A549 (cell line): ENCODE results near the gene RIF1. TPM values are rescaled to one million over a fixed set of nuclear protein-coding genes. Genes with fewer than 3 reads are reported as not detected.

Source experiments
- ATAC-seq, 2 experiments: fragments of 200-7000 bp in 1 of 2; fragments of >200 bp in 1 of 2; cut with Nextera tagmentation in 1 of 2; cut with Tn5 transposase in 1 of 2; 3 replicates each; pipeline versions ENCODE4 v1.8.0 to v1.9.1; 2018 to 2020; ENCODE audit warnings: mild to moderate bottlenecking in 1 of 2, moderate library complexity in 1 of 2
- CTCF ChIA-PET: fragments of 300-600 bp; sonication (Branson Sonifier 250); formaldehyde crosslinking; extraction: SDS; loops from one replicate; lab custom pipeline; 2021; ENCODE audit warnings: antibody characterized with exemption, inconsistent platforms; lab: Yijun Ruan, JAX
- POLR2A ChIA-PET: fragments of 350-600 bp; formaldehyde crosslinking; extraction: SDS; loops from one replicate; lab custom pipeline; 2021; ENCODE audit warnings: antibody characterized with exemption, inconsistent platforms; lab: Yijun Ruan, JAX
- DNase-seq, 2 experiments: peaks; one replicate each; pipeline versions ENCODE4 v3.0.0 to v3.0.0-alpha.2; 2011 to 2016; ENCODE audit warnings: low read depth in 1 of 2, low spot score in 1 of 2
- FAIRE-seq: peaks from 2 replicates; lab custom pipeline; 2011; peaks lifted over from hg19 to GRCh38; lab: Jason Lieb, UNC
- H3K27ac ChIP-seq, 2 experiments: fragments of >200 bp; sonication (Bioruptor Twin); formaldehyde crosslinking; 3 replicates each; pipeline ENCODE4 v1.5.1; 2016 to 2017
- H3K4me1 ChIP-seq: fragments of >200 bp; sonication (Bioruptor Twin); formaldehyde crosslinking; 3 replicates; pipeline ENCODE4 v1.6.1; 2016
- H3K4me2 ChIP-seq: fragments of >200 bp; sonication (Bioruptor Twin); formaldehyde crosslinking; 3 replicates; pipeline ENCODE4 v1.6.1; 2016
- H3K4me3 ChIP-seq: fragments of >200 bp; sonication (Bioruptor Twin); formaldehyde crosslinking; 3 replicates; pipeline ENCODE4 v1.5.1; 2016
- H3K9me3 ChIP-seq: fragments of >200 bp; sonication (Bioruptor Twin); formaldehyde crosslinking; 3 replicates; pipeline ENCODE4 v1.6.1; 2016
- BHLHE40 ChIP-seq: IDR thresholded peaks from 2 replicates; pipeline ENCODE4 v1.6.1; 2012; ENCODE audit warnings: low read depth, low read length, inconsistent platforms
- CEBPB ChIP-seq, 2 experiments: fragments of >200 bp in 1 of 2; sonication (Bioruptor Twin) in 1 of 2; formaldehyde crosslinking in 1 of 2; IDR thresholded peaks; 2 replicates each; pipeline ENCODE4 v1.6.1; 2012 to 2016
- CHD2 ChIP-seq: fragments of 150-350 bp; IDR thresholded peaks from 2 replicates; pipeline ENCODE4 v1.6.1; 2014; ENCODE audit warnings: low read length; ENCODE audit not compliant: partially characterized antibody
- CHD4 ChIP-seq: fragments of 200-600 bp; sonication (generic); IDR thresholded peaks from 2 replicates; pipeline ENCODE4 v1.6.1; 2016; ENCODE audit warnings: antibody characterized with exemption, mild to moderate bottlenecking, borderline replicate concordance
- EP300 ChIP-seq, 2 experiments: fragments of >200 bp; sonication (Bioruptor Twin); formaldehyde crosslinking; IDR thresholded peaks; 2 replicates in 1 of 2; 3 replicates in 1 of 2; pipeline ENCODE4 v1.6.1; 2016 to 2017
- FOXS1 ChIP-seq: fragments of 250-450 bp; sonication (Bioruptor Pico); IDR thresholded peaks from 2 replicates; pipeline ENCODE4 v1.5.0; 2020; ENCODE audit warnings: mild to moderate bottlenecking, moderate library complexity
- HDAC2 ChIP-seq: fragments of 200-600 bp; sonication (generic); IDR thresholded peaks from 2 replicates; pipeline ENCODE4 v1.6.1; 2016
- JUNB ChIP-seq: fragments of >200 bp; sonication (Bioruptor Twin); formaldehyde crosslinking; IDR thresholded peaks from 2 replicates; pipeline ENCODE4 v1.6.1; 2016
- KDM1A ChIP-seq: fragments of 200-600 bp; sonication (generic); IDR thresholded peaks from 2 replicates; pipeline ENCODE4 v1.6.1; 2016; ENCODE audit warnings: low read depth, mild to moderate bottlenecking
- KDM5A ChIP-seq: fragments of 200-600 bp; sonication (generic); IDR thresholded peaks from 2 replicates; pipeline ENCODE4 v1.6.1; 2016; ENCODE audit warnings: antibody characterized with exemption, mild to moderate bottlenecking
- MAZ ChIP-seq: fragments of 150-350 bp; IDR thresholded peaks from 2 replicates; pipeline ENCODE4 v1.6.1; 2014; ENCODE audit warnings: antibody characterized with exemption, low read depth, low read length, borderline replicate concordance
- NFE2L2 ChIP-seq: fragments of 150-350 bp; conservative IDR thresholded peaks from 2 replicates; pipeline ENCODE4 v1.6.1; 2014; ENCODE audit warnings: low read length
- POLR2A ChIP-seq: IDR thresholded peaks from 2 replicates; pipeline ENCODE4 v1.6.1; 2012; ENCODE audit warnings: mild to moderate bottlenecking, low read length
- RNF2 ChIP-seq: fragments of 200-600 bp; sonication (generic); IDR thresholded peaks from 2 replicates; pipeline ENCODE4 v1.6.1; 2016; ENCODE audit warnings: low read depth, mild to moderate bottlenecking, antibody characterized with exemption, moderate library complexity, borderline replicate concordance
- SMC3 ChIP-seq: fragments of >200 bp; sonication (Bioruptor Twin); formaldehyde crosslinking; IDR thresholded peaks from 3 replicates; pipeline ENCODE4 v1.6.1; 2018; ENCODE audit warnings: inconsistent platforms
- TFCP2L1 ChIP-seq: fragments of 250-450 bp; sonication (Bioruptor Pico); IDR thresholded peaks from 2 replicates; pipeline ENCODE4 v1.5.0; 2021; ENCODE audit warnings: mild to moderate bottlenecking
- TP53 ChIP-seq: fragments of 250-450 bp; sonication (Bioruptor Pico); IDR thresholded peaks from 2 replicates; pipeline ENCODE4 v1.5.0; 2021; ENCODE audit warnings: mild to moderate bottlenecking, moderate library complexity
- ZC3H11A ChIP-seq: fragments of 450-650 bp; IDR thresholded peaks from 2 replicates; pipeline ENCODE4 v1.6.1; 2014; ENCODE audit warnings: antibody characterized with exemption, mild to moderate bottlenecking
- ZFP36 ChIP-seq: fragments of 450-650 bp; IDR thresholded peaks from 2 replicates; pipeline ENCODE4 v1.6.1; 2014; ENCODE audit warnings: borderline replicate concordance; ENCODE audit not compliant: partially characterized antibody
- ZNF302 ChIP-seq: fragments of 250-450 bp; sonication (Bioruptor Pico); IDR thresholded peaks from 2 replicates; pipeline ENCODE4 v1.9.0; 2021; ENCODE audit warnings: inconsistent platforms, mild to moderate bottlenecking, moderate library complexity
- WGBS: methylation state at CpG from one replicate; pipeline ENCODE4 v1.1.6; 2017; ENCODE audit errors: missing lambda C conversion rate; 5-methylcytosine and 5-hydroxymethylcytosine counted together
- polyA plus RNA-seq, 4 experiments: library from polyadenylated mRNA; depleted of rRNA in 3 of 4; stranded (reverse); fragments of >200 nt; fragmentation: RNase III in 1 of 4; extraction: RNeasy Plus Mini Kit Qiagen cat#74134 plus additional on column Dnase treatment in 1 of 4; gene quantifications; 2 replicates in 3 of 4; 3 replicates in 1 of 4; pipeline ENCODE4 v1.2.3, GENCODE V29; 2011 to 2017
- TF ChIP-seq, protein P1 (sequence below): fragments of >200 bp; sonication (Bioruptor Twin); formaldehyde crosslinking; IDR thresholded peaks from 2 replicates; pipeline ENCODE4 v1.6.1; 2016
- TF ChIP-seq, protein P2 (sequence below): fragments of >200 bp; sonication (Bioruptor Twin); formaldehyde crosslinking; IDR thresholded peaks from 3 replicates; pipeline ENCODE4 v1.5.1; 2016
- TF ChIP-seq, protein P3 (sequence below): fragments of >200 bp; sonication (Bioruptor Twin); formaldehyde crosslinking; IDR thresholded peaks from 3 replicates; pipeline ENCODE4 v1.6.1; 2016
- TF ChIP-seq, protein P4 (sequence below): fragments of 150-350 bp; IDR thresholded peaks from 2 replicates; pipeline ENCODE4 v1.6.1; 2014; ENCODE audit warnings: low read depth, mild to moderate bottlenecking, low read length
- TF ChIP-seq, protein P5 (sequence below): fragments of 200-600 bp; sonication (generic); IDR thresholded peaks from 2 replicates; pipeline ENCODE4 v1.6.1; 2016; ENCODE audit warnings: antibody characterized with exemption, mild to moderate bottlenecking, moderate library complexity

The RIF1 gene
- polyA plus RNA-seq, 2 of the 4 experiments (the other 2 are of a cell fraction): 15.5 to 28.7 TPM

DNA sequence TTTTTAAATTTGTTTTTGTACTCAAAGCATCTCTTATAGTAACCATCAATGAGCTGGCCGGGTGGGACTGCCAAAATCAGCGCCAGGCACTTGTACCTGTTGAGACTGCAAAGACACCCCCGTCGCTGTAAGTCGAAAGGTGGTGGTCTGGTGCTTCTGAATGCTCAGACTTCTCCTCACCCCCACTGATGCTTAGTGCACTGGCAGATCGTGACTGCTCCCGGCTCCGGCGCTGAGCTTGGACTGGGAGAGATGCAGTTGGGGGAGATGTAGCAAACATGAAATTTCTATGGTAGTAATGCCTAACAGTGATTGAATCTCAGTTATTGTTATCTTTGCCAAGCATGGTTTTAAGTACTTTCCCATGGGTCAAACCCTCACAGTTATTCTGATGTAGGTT lies 80.6 kb downstream of the RIF1 start:
- FAIRE-seq (no peak), DNase-seq (no peak), ATAC-seq (no peak)
- H3K4me3 ChIP-seq: no peak overlapping the region
- no peak overlapping the region for H3K27ac ChIP-seq
- WGBS: 95% methylated on average over 9 of the region's 9 CpGs
- CTCF ChIA-PET: interaction anchor here (1.3 to 1.4 kb wide), 2 partner anchors 43 to 53 kb away, joined by 3 read pairs; no protein-coding TSS in a partner anchor
- TF ChIP-seq POLR2A: no peak
- TF ChIP-seq, protein P1, sequence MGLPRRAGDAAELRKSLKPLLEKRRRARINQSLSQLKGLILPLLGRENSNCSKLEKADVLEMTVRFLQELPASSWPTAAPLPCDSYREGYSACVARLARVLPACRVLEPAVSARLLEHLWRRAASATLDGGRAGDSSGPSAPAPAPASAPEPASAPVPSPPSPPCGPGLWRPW: no peak
- TF ChIP-seq ZFP36: no peak
- no peak for TF ChIP-seq BHLHE40
- TF ChIP-seq TP53 (CRISPR knock-in tag): no peak
- TF ChIP-seq HDAC2: no peak
- TF ChIP-seq RNF2: no peak
- no peak for TF ChIP-seq ZNF302 (CRISPR knock-in tag)
- H3K4me2 ChIP-seq: no peak overlapping the region
- no peaks in the 10 kb centered on the region for H3K4me1 ChIP-seq
- POLR2A ChIA-PET: no interaction called here
- no peaks in the 10 kb centered on the region for H3K9me3 ChIP-seq

DNA sequence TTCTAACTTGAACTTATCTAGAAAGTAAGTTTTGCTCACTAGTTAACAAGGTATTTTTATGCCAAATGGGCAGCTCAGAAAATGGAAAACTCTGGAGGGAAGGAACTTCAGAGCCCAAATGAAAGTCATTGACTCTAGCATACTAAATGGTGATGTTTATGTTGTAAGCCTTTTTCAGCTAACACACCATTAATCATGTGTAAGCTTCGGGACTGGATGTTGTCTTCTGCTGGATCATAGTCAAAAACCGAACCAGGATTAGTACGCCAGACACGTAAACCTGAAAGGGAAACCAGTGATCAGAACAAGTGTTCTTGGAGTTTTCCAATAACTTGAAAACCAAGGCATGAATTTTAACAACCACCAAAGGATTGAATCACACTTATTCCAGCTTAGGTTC lies 81.8 kb downstream of the RIF1 start:
- Histone ChIP-seq H3K27ac (no peak overlapping the region), H3K4me2 (no peak overlapping the region), H3K9me3 (no peaks in the 10 kb centered on the region), H3K4me1 (no peaks in the 10 kb centered on the region), H3K4me3 (no peak overlapping the region)
- FAIRE-seq (no peak), DNase-seq (no peak), ATAC-seq (no peak)
- TF ChIP-seq, protein P2, sequence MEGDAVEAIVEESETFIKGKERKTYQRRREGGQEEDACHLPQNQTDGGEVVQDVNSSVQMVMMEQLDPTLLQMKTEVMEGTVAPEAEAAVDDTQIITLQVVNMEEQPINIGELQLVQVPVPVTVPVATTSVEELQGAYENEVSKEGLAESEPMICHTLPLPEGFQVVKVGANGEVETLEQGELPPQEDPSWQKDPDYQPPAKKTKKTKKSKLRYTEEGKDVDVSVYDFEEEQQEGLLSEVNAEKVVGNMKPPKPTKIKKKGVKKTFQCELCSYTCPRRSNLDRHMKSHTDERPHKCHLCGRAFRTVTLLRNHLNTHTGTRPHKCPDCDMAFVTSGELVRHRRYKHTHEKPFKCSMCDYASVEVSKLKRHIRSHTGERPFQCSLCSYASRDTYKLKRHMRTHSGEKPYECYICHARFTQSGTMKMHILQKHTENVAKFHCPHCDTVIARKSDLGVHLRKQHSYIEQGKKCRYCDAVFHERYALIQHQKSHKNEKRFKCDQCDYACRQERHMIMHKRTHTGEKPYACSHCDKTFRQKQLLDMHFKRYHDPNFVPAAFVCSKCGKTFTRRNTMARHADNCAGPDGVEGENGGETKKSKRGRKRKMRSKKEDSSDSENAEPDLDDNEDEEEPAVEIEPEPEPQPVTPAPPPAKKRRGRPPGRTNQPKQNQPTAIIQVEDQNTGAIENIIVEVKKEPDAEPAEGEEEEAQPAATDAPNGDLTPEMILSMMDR: no peak
- TF ChIP-seq EP300 (IDR thresholded peaks at IDR 0.05) (no peak), SMC3 (no peak), BHLHE40 (no peak), CHD2 (no peak), TFCP2L1 (CRISPR knock-in tag) (no peak), FOXS1 (CRISPR knock-in tag) (no peak), NFE2L2 (no peak), ZNF302 (CRISPR knock-in tag) (no peak), KDM1A (no peak), RNF2 (no peak), CEBPB (IDR thresholded peaks at IDR 0.05) (no peak), JUNB (no peak)
- TF ChIP-seq, protein P1: no peak
- TF ChIP-seq, protein P3, sequence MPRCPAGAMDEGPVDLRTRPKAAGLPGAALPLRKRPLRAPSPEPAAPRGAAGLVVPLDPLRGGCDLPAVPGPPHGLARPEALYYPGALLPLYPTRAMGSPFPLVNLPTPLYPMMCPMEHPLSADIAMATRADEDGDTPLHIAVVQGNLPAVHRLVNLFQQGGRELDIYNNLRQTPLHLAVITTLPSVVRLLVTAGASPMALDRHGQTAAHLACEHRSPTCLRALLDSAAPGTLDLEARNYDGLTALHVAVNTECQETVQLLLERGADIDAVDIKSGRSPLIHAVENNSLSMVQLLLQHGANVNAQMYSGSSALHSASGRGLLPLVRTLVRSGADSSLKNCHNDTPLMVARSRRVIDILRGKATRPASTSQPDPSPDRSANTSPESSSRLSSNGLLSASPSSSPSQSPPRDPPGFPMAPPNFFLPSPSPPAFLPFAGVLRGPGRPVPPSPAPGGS: no peak
- TF ChIP-seq, protein P4, sequence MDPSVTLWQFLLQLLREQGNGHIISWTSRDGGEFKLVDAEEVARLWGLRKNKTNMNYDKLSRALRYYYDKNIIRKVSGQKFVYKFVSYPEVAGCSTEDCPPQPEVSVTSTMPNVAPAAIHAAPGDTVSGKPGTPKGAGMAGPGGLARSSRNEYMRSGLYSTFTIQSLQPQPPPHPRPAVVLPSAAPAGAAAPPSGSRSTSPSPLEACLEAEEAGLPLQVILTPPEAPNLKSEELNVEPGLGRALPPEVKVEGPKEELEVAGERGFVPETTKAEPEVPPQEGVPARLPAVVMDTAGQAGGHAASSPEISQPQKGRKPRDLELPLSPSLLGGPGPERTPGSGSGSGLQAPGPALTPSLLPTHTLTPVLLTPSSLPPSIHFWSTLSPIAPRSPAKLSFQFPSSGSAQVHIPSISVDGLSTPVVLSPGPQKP: no peak
- CTCF ChIA-PET: interaction anchor here (0.7 to 1.4 kb wide), 3 partner anchors 11 to 246 kb away, joined by 3 read pairs; no protein-coding TSS in a partner anchor
- POLR2A ChIA-PET: no interaction called here
- 94% methylated on average over 4 of the region's 4 CpGs for WGBS

DNA sequence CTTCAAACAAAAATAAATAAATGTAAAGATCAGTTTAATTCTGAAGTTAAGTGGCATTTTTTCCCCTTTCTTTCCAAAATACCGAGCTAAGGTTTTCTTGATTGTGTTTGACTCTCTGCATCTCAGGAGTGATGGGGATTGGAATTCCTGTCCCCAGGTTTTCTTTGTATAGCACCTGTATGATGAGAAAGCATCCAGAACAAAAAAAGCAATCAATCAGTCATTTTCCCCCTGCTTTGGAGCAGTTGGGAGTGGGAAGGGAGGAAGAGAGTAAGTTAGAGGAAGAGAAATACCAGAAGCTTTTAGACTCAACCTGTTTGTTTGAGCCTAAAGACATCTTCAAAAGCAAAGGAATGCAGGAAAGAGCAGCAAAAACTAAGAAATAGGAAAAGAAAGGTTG lies 88.5 kb downstream of the RIF1 start:
- no peak for FAIRE-seq
- ChIA-PET CTCF (no interaction called here), POLR2A (no interaction called here)
- no peak for DNase-seq
- no peak for ATAC-seq
- H3K4me1 ChIP-seq: no peaks in the 10 kb centered on the region
- no peak overlapping the region for H3K4me3 ChIP-seq
- WGBS: 84% methylated on average over 1 of the region's 1 CpG
- H3K9me3 ChIP-seq: no peaks in the 10 kb centered on the region
- H3K4me2 ChIP-seq: no peak overlapping the region
- H3K27ac ChIP-seq: no peak overlapping the region
- TF ChIP-seq KDM5A: no peak
- TF ChIP-seq SMC3: no peak
- TF ChIP-seq CHD4: no peak
- TF ChIP-seq MAZ: no peak
- no peak for TF ChIP-seq CHD2
- no peak for TF ChIP-seq JUNB
- no peak for TF ChIP-seq EP300 (IDR thresholded peaks at IDR 0.05)
- TF ChIP-seq, protein P5, sequence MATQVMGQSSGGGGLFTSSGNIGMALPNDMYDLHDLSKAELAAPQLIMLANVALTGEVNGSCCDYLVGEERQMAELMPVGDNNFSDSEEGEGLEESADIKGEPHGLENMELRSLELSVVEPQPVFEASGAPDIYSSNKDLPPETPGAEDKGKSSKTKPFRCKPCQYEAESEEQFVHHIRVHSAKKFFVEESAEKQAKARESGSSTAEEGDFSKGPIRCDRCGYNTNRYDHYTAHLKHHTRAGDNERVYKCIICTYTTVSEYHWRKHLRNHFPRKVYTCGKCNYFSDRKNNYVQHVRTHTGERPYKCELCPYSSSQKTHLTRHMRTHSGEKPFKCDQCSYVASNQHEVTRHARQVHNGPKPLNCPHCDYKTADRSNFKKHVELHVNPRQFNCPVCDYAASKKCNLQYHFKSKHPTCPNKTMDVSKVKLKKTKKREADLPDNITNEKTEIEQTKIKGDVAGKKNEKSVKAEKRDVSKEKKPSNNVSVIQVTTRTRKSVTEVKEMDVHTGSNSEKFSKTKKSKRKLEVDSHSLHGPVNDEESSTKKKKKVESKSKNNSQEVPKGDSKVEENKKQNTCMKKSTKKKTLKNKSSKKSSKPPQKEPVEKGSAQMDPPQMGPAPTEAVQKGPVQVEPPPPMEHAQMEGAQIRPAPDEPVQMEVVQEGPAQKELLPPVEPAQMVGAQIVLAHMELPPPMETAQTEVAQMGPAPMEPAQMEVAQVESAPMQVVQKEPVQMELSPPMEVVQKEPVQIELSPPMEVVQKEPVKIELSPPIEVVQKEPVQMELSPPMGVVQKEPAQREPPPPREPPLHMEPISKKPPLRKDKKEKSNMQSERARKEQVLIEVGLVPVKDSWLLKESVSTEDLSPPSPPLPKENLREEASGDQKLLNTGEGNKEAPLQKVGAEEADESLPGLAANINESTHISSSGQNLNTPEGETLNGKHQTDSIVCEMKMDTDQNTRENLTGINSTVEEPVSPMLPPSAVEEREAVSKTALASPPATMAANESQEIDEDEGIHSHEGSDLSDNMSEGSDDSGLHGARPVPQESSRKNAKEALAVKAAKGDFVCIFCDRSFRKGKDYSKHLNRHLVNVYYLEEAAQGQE: no peak
- no peak for TF ChIP-seq ZC3H11A
- TF ChIP-seq, protein P1: no peak
